ENCODE data around the gene TMEM121. TPM values are rescaled to one million over a fixed set of nuclear protein-coding genes. Genes with fewer than 3 reads are reported as not detected.

Gene TMEM121
- total and polyA plus RNA-seq, 2 of the 4 experiments (the other 2 are of a cell fraction) = 2.7 to 6.3 TPM

- Histone ChIP-seq H4K91ac (ENCODE audit: insufficient read depth, low read depth, low read length) (no peak overlapping the region), H2BK20ac (ENCODE audit: low read depth, low read length) (no peak overlapping the region), H2BK5ac (ENCODE audit: low read depth, low read length, poor library complexity, severe bottlenecking) (no peak overlapping the region), H3K4me3 (ENCODE audit: insufficient read depth, low read depth, low read length) (no peak overlapping the region), H3K36me3 (ENCODE audit: control insufficient read depth, insufficient read depth, low read length) (no peaks in the 10 kb centered on the region), H3K9ac (ENCODE audit: low read depth, low read length) (no peak overlapping the region), H3K23ac (ENCODE audit: low read depth, low read length) (no peak overlapping the region), H3K9me3 (ENCODE audit: control insufficient read depth, insufficient read depth, low read length) (no peaks in the 10 kb centered on the region), H3K56ac (ENCODE audit: extremely low read depth, insufficient read depth, low read length) (no peak overlapping the region), H2BK120ac (ENCODE audit: low read depth, low read length) (no peak overlapping the region), H2AK9ac (replicated peaks; ENCODE audit: low read depth, low read length, poor library complexity) (no peak overlapping the region), H3K18ac (ENCODE audit: low read depth, low read length) (no peak overlapping the region), H2AFZ (replicated peaks; ENCODE audit: low read length, poor library complexity) (no peak overlapping the region), H2AK5ac (ENCODE audit: low read depth, low read length) (no peak overlapping the region), H3K9me1 (ENCODE audit: insufficient read depth, low read length) (peaks cover 2% of the 10 kb centered on the region; the same call in 1 of the 2 replicates), H3K79me1 (ENCODE audit: low read depth in 1 of 2, low read length in 2 of 2) (peaks cover 0 to 1% of the 10 kb centered on the region in 2 experiments; a peak in 1 of 4 replicates), H4K20me1 (ENCODE audit: insufficient read depth, low read length) (0 out of 2 replicates have a peak, but pooled peaks cover 1% of the 10 kb centered on the region), H3K4me2 (ENCODE audit: low read depth, low read length) (no peak overlapping the region), H3K4me1 (ENCODE audit: control insufficient read depth, insufficient read depth, low read length) (no peaks in the 10 kb centered on the region), H4K5ac (ENCODE audit: low read depth, low read length) (no peak overlapping the region), H4K8ac (ENCODE audit: low read depth in 2 of 2, low read length in 2 of 2) (no peak overlapping the region), H3K14ac (replicated peaks; ENCODE audit: low read depth, low read length) (no peak overlapping the region), H2BK15ac (ENCODE audit: low read depth, low read length) (no peak overlapping the region), H3K27ac (ENCODE audit: insufficient read depth, low read length) (no peak overlapping the region), H3K4ac (ENCODE audit: low read depth, low read length) (no peak overlapping the region), H3K27me3 (ENCODE audit: control insufficient read depth, insufficient read depth, low read length) (no peaks in the 10 kb centered on the region)
- no peak for DNase-seq
- in situ Hi-C loops (cut with MboI; ENCODE audit: low sequenced_read_pairs) (no loop called here), intact Hi-C loops (cut with micrococcal nuclease) (no loop called here), dilution Hi-C loops (cut with HindIII; ENCODE audit: low sequenced_read_pairs, unreplicated experiment) (no loop called here)
- CTCF ChIA-PET = no interaction called here
- no peak for TF ChIP-seq MAFK (IDR thresholded peaks at IDR 0.05; ENCODE audit: low read depth, low read length)
- no peak for TF ChIP-seq RFX5 (IDR thresholded peaks at IDR 0.05; ENCODE audit: low read depth, low read length)
- no peak for TF ChIP-seq MAZ (IDR thresholded peaks at IDR 0.05; ENCODE audit: borderline replicate concordance, low read depth, low read length)
- TF ChIP-seq CTCF (conservative IDR thresholded peaks at IDR 0.05; ENCODE audit: low read depth, low read length) = no peak
- TF ChIP-seq CEBPB (IDR thresholded peaks at IDR 0.05; ENCODE audit: low read depth, low read length) = no peak
- no peak for TF ChIP-seq MXI1 (IDR thresholded peaks at IDR 0.05; ENCODE audit: borderline replicate concordance, low read depth, low read length)
- no peak for TF ChIP-seq ELK1 (IDR thresholded peaks at IDR 0.05; ENCODE audit: borderline replicate concordance, low read depth, low read length)
- no peak for TF ChIP-seq RCOR1 (IDR thresholded peaks at IDR 0.05; ENCODE audit: insufficient replicate concordance, low read length)
- TF ChIP-seq FOS (IDR thresholded peaks at IDR 0.05; ENCODE audit: low read depth, low read length) = no peak
- TF ChIP-seq BHLHE40 (IDR thresholded peaks at IDR 0.05; ENCODE audit: low read depth, low read length) = no peak
- TF ChIP-seq NFE2L2 (IDR thresholded peaks at IDR 0.05; ENCODE audit: low read depth, low read length) = no peak
- TF ChIP-seq POLR2A (IDR thresholded peaks at IDR 0.05; ENCODE audit: low read depth, low read length) = no peak
- TF ChIP-seq USF2 (IDR thresholded peaks at IDR 0.05; ENCODE audit: low read depth, low read length) = no peak
- TF ChIP-seq SMC3 (IDR thresholded peaks at IDR 0.05; ENCODE audit: low read depth, low read length) = no peak
- TF ChIP-seq CHD1 (IDR thresholded peaks at IDR 0.05; ENCODE audit: low read depth, low read length) = no peak
- TF ChIP-seq RAD21 (IDR thresholded peaks at IDR 0.05; ENCODE audit: low read length) = no peak
- no peak for ATAC-seq (ENCODE audit: low read depth)
- WGBS, 2 experiments (ENCODE audit: extremely low coverage in 2 of 2, insufficient read length in 1 of 2) = 94% methylated on average over 22 of the region's 32 CpGs; no CpG with 5 or more reads in 1 of the 2 experiments
- POLR2A ChIA-PET (ENCODE audit: unreplicated experiment) = no interaction called here
- BruUV-seq (replicated peaks) = no TSS peak
Measured at GRCh38 chr14:105496831-105497591, 29.4 kb upstream of the TMEM121 start.

Measured in IMR-90 (cell line).